GM18508 (cell line): Measurements from ENCODE around the gene CPNE9.

Experiments
- ATAC-seq: cut with Tn5 transposase; IDR thresholded peaks from one replicate; pipeline ENCODE4 v1.9.1; 2021; ENCODE audit warnings: moderate number of reproducible peaks; ENCODE audit not compliant: insufficient read depth, unreplicated experiment

CPNE9 gene

DNA sequence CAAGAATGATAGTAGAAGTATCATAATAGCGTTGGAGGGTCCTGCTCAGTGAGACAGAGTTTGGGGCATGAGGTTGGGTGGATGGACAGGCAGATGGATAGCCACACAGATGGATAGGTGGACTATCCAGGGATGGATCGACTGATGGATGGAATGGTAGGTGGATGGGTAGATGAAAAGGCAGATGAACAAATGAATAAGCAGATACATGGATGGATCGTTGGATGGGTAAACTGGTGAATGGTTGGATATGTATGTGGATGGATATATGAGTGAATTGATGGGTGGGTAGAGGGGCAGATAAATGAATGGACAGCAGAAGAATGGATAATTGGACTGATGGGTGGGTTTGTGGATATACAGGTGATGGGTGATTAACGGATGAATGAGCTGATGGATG is 9.5 kb downstream of the CPNE9 start:
- no peak for ATAC-seq

GRCh38 chr3:9715136-9715535 is 11.5 kb downstream of the CPNE9 start:
- ATAC-seq = no peak

GRCh38 chr3:9715764-9716437 is 12.3 kb downstream of the CPNE9 start:
- no peak for ATAC-seq

DNA sequence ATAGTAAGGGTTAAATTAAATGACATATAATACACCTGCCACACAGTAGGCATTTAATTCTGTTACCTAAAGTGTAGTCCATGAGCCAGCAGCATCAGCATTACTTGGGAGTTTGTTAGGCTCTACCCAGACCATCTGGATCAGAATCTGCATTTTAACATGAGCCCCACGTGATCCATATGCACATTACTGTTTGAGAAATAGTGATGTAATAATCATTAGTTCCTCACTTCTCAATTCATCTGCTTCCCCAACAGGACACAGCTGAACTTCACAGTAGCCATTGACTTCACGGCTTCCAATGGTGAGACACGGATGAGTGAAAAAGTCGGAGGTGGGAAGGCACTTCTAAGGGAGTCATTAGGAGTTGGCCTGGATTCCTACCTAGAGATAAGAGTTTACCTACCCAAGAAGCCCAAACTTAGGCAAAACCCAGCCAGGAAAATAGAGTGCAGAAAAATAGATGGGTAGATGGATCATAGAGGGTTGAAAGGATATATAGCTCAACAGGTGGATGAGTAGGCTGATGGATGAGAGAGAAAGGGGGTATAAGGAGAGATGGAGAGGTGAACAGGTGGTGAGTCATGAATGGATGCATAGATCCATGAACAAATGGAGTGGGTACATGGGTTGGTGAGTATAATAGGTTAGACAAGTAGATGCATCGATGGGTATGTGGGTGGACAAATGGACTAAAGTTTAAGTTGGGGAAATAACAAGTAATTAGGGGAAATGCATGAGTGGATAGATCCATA is 13.3 kb downstream of the CPNE9 start:
- no peak for ATAC-seq

DNA sequence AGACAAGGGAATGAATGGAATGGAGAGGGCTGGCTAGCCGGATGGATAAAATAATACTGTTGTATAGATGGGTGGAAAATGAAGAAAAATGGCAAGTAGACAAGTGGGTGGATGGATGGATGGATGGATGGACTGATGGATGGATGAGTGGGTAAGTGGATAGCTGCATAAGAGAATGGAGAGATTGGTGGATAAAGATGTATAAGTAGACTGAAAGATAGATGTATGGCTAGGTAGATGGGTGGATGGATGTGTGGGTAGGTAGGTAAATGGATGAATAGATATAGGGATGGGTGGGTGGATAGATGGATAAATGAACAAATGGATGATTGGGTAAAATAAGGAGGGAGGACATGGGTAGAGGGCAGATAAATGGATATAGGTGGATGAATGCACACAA is 13.9 kb downstream of the CPNE9 start:
- ATAC-seq = no peak

GRCh38 chr3:9718118-9718517 is 14.5 kb downstream of the CPNE9 start:
- ATAC-seq = no peak

- no peak for ATAC-seq
These were observed 17.5 kb downstream of the CPNE9 start for GRCh38 chr3:9721015-9721699.

- no peak for ATAC-seq
These were observed 18.0 kb downstream of the CPNE9 start for GRCh38 chr3:9721700-9722060.

GRCh38 chr3:9725775-9726515 is 22.3 kb downstream of the CPNE9 start:
- no peak for ATAC-seq

- no peak for ATAC-seq
These were observed 23.5 kb downstream of the CPNE9 start for GRCh38 chr3:9727041-9727595.

DNA sequence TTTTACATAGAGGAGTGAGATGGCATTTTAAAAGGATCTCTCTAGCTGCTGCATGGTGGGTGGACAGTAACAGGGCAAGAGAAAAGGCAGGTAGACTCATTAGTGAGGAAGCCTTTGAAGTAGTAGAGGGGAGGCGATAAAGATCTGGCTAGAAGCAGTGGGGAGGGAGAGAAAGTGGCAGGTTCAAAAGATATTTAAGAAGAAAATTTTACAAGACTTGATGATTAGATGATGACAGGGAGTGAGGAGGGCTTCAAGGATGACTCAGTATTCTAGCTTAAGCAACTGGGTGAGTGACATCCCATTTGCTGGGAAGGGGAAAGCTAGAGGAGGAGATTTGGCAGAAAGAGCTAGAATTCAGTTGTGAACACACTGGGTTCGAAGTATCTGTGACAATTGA is 24.1 kb downstream of the CPNE9 start:
- ATAC-seq = no peak

- no peak for ATAC-seq
These were observed 25.8 kb downstream of the CPNE9 start for GRCh38 chr3:9729419-9729818.

DNA sequence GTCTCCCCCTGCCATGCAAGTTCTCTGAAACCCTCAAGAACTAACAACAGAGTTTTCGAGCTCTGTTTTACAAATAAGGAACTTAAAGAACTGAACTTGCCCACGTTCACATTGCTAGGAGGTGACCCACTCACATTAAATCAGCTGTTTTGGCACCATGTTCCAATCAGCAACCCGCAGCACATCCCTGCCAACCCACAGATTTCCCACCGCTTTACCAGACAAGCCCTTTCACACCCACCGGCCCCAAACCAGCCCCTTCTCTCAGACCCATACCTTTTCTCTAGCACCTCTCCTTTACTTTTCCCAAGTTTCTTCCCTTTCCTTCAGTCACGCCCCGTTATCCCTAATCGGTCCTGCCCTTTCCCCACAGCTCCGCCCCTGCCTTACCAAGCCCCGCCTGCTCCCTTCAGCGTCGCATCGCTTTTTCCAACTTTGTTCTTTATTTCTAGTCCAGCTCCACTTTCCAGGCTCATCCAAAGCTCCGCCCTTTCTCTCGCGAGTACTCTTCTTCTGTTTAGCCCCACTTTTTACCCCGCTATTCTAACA is 27.1 kb downstream of the CPNE9 start:
- peak; percentile 30 for ATAC-seq

- peak; percentile 52 for ATAC-seq
These were observed 27.8 kb downstream of the CPNE9 start, which contains the start of gene BRPF1 for GRCh38 chr3:9731206-9732079. Gene BRPF1, plus strand, starts transcription at chr3:9731735. Its CDS starts 2,406 bp downstream, at chr3:9734141.

- ATAC-seq = no peak
These were observed 28.6 kb downstream of the CPNE9 start for GRCh38 chr3:9732080-9732739.

DNA sequence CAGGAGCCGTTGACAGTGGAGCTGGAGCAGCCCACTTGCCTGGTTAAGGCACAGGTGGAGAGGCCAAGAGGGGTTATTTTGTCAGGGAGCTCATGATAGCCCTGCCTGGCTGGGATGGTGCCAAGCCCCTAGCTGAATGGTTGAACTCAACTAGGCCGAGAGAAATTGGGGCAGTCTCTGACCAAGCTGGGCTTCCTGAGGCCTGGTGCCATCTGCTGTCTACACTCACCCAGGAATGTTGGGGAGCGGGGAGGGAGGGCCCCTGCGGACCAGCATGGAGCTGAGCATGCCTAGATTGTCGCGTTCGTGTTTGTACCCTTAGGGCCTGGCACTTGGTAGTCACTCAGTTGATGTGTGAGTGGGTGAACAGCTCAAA is 29.1 kb downstream of the CPNE9 start:
- ATAC-seq = no peak

DNA sequence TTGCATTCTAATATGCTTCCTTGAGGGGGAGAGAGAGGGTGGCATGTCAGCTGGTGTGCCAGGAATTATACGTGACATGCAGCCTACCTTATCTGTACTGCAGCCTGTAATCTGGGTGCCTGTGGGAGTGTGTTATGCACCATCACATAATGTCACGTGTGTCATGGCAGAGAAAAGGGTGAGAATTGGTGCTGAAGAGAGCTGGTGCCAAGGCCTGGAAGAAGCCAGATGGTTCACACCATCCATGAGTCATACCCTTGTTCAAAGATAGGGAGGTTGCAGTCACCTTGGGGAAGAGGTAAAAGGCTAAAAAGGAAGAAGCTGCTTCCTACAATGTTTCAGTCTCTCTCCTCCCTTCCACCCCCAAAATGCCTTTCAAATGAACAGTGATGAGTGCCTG is 33.2 kb downstream of the CPNE9 start:
- no peak for ATAC-seq

DNA sequence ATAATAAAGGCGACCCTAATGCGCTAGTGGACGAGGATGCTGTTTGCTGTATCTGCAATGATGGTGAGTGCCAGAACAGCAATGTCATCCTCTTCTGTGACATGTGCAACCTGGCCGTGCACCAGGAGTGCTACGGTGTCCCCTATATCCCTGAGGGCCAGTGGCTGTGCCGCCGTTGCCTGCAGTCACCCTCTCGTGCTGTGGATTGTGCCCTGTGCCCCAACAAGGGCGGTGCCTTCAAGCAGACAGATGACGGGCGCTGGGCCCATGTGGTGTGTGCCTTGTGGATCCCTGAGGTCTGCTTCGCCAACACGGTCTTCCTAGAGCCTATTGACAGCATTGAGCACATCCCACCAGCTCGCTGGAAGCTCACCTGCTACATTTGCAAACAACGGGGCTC is 35.5 kb downstream of the CPNE9 start:
- no peak for ATAC-seq

GRCh38 chr3:9742560-9742959 is 38.9 kb downstream of the CPNE9 start:
- no peak for ATAC-seq
